GM21367 (cell line): ENCODE results near the gene PKP1.

Source experiments
- ATAC-seq: cut with Tn5 transposase; IDR thresholded peaks from one replicate; pipeline ENCODE4 v1.9.1; 2021; ENCODE audit not compliant: unreplicated experiment

Gene PKP1

DNA sequence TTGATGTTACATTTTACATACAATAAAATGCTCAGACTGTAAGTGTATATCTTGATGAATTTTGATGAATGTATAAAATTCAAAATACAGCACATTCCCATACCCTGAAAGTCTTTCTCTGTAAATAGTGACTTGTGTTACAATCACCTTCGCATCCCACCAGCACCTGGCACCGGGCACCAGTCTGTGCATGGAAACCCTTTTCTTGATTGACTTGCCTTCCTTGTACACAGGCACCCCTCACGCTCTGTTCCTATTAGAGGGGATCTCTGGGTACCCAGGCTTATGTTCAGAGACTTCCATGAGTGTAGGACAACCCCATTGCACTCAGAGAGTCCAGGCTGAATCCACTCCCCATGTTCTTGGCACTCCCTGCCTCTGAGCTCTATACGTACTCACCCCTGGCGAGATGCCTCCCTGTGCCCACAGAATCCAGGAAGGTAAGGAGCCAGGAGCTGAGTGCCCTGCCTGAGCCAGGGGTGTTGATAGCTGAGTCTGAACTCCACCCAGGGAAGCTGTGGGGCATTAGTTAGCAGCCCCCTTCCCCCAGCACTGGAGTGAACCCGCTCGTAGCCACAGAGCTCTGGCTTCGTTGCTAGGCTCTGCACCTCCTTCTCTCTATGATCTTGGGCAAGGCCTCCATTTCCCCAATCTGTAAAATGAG lies 22.5 kb upstream of the PKP1 start:
- no peak for ATAC-seq

DNA sequence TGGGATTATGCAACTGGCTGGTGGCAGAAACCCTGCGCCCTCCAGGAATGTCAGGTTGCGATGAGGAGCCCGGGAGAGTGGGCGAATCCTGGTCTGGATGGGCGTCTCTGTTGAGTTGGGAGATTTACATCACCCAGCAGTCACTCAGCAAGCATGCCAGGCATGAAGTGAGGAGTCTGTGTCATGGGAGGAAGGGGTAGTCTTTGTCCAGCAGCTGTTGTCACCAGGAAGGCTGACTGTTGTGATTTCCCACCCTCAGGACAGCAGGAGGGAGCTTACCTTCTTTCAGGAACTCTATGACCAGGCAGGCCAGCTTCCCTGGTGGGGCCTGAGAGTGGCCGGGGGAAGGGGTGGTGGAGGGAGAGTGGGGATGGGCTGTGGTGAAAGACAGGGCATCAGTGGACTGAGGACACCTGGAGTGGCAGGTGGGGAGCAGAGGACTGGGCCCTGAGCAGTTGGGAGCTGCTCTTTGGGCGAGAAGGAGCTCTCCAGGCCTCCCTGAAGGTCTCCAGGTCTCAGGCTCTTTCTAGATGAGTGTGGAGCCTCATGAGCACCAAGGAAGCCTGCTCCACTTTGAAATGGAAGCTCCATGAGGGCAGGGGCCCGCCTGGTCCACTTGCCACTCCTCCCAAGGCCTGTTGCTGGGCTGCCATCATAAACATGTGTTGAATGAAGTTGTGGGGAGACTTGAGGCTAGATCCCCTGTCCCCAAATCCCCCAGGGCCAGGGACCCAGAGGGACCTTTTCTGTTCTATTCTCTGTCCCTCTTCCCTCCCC lies 21.3 kb upstream of the PKP1 start:
- ATAC-seq, result no peak

DNA sequence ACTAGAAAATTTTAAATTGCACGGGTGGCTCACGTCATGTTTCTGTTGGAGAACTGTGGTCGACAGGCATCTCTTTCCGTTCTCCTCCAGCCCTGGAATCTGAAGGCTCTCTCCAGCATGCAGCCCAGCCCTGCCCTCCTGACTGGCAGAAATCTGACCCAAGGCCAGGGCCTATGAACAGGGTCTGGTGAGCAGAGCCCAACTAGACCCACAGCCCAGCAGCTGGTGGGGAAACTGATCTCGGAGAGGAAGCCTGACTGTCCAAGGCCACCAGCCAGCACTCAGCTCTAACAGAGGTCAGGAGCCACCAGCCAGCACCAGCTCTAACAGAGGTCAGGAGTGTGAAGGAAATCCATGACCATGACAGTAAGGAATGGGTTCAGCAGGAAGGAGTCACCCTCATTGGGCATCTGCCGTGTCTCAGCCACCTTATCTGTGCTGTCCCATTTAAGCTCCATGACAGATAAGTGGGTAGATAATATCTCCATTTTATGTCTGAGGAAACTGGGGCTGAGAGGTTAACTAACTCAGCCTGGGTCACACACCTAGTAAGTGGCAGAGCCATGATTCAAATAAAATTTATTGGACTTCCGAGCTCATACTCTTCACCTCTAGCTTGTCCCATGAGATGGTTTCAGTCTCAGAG lies 20.2 kb upstream of the PKP1 start:
- ATAC-seq, result no peak

DNA sequence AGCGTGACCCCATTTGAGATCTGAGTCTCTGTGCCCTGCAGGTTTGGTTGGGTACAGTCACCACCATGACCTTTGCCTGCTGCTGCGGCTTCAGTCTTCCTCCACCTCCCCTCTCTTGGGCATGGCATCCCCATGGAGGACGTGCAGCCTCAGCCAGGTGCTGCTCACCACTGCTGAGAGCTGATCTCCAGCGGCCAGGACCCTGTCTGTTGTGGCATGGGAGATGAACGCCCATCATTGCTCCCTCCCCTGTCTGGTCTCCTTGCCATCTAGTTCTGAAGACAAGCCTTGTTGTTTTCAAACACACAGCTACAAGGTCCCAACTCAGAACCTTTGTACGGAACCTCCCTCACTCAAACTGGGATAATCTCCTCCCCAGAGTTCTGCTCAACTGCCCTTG lies 19.2 kb upstream of the PKP1 start:
- no peak for ATAC-seq

DNA sequence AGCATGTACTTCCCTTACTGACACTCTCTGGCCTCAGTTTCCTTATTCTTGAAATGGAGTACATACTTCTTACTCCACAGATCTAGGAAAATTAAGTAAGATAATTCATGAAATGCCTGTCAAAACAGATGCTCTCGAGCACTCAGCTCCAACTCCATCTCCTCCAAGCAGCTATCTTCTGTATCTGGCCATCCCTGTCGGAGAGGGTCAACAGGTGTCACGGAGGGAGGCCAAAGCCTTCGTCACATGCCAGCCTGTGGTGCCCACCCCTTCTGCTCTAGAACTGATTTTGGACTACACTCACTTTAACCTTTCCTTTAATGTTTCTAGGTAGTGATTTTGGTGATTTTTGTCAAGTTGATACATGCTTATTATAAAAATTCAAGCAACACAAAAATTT lies 18.8 kb upstream of the PKP1 start:
- ATAC-seq, result no peak

DNA sequence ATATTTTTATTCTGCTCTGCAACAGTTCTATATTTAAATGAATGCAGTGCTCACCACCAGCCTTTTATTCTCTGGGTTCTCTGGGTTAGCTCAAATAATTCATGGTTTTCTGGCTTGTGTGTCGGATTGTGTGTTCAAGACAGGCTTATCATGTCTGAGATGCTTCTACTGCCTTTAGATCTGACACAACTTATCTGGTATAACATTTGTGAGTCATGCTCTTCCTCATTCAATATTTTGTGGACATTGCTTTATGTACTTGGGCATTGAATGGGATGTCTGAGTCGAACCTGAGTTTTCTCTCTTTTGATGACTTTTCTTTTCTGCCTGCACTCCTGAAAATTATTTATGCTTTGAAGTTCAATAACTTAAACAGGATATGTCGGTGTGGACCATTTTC lies 17.6 kb upstream of the PKP1 start:
- no peak for ATAC-seq

DNA sequence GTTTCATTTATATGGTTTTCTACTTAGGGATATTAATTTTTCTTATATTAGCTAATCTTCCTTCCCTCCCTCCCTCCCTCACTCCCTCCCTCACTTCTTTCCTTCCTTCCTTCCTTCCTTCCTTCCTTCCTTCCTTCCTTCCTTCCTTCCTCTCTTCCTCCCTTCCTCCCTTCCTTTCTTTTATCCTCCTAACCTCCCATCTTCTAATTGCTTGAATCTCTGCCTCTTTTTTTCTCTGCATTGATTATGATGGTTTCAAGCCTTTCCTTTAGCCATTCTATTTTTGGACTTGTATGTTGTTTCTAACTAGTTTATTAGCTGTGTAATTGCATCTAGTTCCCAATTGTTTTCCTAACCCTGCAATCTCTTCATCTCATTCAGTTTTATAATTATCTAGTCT lies 17.0 kb upstream of the PKP1 start:
- no peak for ATAC-seq

DNA sequence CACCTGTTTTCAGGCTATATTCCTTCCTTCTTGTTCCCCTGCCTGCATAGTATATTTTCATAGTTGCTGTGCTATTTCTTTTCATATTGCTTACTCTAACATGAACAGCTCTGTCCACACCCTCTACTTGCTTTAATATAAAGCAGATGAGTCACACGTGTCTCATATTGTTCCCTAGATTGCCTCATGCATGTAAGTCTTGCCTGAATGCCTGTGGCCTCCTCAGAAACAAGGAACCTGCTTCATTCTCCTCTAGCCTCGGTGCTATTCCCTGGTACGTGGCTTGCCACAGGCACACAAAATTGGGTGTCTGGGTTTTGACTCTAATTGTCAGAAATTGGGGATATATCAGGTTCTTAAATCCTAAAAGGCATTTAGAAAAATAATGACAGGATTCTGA lies 16.5 kb upstream of the PKP1 start:
- no peak for ATAC-seq

DNA sequence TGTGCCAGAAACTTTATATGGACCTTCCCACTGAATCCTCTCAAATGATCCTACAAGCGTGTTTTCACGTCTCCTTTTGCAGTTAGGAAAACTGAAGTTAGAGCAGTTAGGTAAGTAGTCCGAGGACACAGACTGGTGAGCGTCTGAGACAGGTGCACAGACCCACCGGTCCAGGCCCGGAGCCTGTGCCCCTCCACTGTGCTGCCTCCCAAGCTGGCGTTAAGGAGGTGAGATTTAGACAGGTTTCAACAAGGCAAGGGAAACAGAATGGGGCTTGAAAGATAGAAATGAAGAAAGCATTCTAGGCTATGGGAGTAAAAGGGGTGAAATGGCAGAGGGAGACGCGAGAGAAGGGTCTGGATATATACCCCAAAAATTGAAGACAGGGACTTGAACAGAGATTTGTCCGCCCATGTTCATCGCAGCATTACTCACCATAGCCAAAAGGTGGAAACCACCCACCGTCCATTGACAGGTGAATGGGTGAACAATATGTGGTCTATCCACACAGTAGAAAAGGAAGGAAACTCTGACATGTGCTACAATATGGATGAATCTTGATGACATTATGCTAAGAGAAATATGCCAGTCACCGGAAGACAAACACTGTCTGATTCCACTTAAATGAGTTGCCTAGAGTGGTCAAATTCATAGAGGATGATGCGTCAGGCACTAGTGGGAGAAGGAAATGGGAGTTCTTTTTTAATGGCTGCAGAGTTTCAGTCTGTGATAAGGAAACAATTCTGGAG lies 15.7 kb upstream of the PKP1 start:
- no peak for ATAC-seq

DNA sequence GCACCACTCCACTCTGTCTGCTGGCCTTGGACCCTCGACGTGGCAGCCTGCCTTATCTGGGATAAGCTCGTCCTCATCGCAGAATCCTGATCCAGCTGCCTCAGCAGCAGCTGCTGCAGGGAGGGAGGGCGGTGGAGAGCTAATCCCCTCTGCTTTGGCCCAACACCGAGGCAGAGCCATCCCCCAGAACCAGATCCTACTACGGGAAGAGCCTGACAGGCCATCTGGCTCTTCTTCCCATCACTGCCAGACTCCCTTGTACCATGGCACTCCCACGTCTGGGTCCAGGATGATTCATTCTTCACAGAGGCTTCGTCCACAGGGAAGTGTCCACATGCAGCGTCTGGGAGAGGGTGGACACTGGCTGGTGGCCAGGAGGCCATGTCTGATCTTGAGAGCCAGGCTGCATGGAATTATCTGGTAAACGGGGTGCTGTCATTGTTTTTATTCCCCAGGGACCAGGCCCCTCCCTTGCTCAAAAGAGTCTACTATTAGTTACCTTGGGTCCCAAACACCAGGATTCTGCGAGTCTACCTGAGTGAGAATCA lies 14.6 kb upstream of the PKP1 start:
- ATAC-seq, result no peak

DNA sequence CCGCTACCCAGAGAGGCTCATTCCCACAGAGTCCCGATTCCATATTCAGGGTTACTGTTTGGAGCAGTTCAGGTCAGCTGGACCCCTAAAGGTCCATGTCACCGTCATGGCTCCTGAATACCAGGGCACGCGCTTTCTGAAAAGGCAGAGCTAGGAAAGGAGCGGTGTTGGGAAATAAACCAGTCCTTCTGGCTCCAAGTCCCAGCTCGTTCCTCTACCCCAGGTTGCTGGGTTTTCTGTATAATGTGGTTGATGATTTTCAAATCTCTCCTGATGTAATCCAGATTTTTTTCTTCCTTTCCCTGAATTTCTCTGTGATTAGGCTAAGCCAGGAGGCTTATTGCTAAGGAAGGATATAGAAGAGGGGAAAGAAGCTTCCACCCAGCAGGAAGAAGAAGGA lies 14.0 kb upstream of the PKP1 start:
- no peak for ATAC-seq

DNA sequence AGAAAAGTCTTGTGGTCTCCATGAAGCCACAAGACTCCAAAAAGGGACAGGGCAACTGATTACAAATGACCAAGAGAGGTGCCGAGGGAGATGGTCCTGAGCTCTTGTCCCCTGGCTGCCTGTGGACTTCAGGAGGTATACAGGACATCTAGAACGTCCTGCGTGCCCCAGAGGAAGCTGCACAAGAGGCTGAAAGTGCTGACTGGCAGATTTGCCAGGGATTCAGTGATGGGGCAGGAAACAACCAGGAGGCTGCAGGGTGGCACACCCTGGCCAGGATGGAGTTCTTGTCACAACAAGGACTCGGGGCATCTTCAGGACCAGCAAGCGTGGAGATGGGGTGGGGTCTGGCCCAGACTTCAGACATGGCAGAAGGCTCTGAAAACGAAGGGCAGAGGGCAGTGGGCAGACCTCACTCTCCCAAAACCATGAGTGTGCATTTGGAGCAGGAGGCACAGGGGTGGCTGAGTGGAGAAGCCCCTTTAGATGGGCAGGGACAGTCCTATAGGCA lies 13.4 kb upstream of the PKP1 start:
- no peak for ATAC-seq

DNA sequence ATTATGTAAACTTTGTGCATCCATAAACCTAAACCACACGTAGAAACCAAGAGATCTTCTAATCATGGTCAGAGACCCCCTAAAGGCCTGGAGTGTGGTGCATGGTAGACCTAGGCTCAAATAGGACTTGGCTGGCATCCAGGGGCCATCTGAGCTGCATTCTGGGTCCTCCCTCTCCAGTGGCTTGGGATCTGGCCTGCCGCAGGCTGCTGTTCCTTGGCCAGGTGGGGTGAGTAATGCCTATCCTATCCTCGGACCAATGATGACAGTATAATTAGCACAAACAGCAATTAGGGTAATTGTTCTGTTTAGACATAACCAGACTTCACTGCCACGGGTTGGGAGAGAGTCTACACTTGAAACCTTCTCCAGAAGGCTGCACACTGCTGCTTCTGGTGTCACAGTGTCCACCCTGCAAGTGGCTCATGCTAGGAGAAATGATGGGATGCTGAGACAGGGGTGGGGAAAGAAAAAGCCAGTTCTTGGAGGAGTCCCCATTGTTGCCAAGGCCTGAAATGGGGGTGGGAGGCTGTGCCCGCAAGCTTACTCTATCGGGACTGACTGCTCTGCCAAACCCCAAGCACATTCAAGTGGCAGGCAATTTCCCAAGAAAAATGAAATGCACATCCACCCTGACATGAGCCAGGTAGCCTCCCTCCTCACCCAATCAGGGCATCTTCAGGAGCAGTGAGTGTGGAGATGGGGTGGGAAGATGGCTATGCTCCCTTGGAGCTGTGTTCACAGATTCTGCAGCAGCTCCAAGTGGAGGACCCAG lies 12.5 kb upstream of the PKP1 start:
- no peak for ATAC-seq

DNA sequence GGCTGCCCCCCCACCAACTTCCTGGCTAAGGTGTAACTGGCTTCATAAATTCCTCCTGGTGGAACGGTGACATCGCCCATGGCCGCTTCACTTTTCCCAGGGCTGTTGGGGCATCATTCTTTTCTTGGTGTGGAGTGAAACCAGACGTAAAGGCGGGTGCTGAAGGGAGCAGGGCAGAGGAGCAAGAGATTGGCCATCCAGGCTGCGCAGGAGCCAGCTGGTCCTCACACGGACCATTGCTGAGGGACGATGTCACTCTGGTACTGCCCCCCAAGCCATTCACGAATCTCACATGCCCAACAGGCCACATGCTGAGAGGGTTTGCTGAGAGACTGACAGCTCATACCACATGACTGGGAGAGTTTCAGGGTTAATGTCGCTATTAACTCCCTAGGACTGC lies 10.5 kb upstream of the PKP1 start:
- no peak for ATAC-seq

DNA sequence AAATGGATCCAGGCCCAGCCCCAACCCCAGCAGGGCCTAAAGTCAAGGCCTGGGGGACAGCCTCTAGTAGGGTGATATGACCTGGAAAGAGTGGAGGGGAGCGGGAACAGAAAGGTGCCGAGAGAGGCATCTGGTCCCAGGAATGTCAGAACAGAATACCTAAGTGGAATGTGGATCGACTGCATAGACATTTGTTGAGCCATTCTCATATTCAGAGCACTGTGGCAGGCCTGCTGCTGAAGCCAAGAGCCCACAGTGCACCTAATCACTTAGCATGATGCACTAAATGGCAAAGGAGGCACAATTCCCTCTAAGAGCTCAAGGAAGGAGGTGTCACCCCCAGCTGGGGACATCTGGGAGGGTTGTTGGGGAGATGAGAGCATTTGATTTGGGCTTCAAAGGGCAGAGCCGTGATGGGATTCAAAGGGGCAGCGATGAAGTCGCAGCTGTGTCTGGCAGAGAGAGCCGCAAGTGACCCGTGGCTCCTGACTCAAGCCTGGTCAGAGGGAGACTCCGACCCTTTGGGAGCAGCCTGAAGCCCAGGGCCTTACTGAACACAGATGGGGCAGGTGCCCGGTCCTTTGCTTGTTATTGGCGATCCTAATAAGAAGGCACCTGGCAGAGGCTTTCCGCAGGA lies 8.6 kb upstream of the PKP1 start:
- ATAC-seq, result no peak

DNA sequence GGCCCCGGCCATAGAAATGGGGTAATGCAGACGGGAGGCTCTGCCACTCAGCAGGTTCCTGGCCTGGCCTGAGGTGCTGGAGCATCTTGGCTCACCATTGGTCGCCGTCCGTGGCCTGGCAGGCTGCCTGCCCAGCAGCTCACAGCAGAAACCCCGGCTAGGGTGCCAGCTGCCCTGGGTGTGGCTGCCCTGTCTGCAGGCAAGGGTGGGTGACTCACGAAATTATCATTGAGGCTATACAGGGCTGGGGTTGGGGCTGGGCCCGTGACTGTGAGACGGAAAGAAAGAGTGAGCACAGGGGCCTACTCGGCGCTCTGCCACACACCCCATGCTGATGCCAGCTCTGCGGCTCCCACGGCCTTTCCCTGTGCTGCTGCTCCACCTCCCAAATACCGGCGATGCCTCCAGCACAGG lies 8.0 kb upstream of the PKP1 start:
- ATAC-seq, result no peak

DNA sequence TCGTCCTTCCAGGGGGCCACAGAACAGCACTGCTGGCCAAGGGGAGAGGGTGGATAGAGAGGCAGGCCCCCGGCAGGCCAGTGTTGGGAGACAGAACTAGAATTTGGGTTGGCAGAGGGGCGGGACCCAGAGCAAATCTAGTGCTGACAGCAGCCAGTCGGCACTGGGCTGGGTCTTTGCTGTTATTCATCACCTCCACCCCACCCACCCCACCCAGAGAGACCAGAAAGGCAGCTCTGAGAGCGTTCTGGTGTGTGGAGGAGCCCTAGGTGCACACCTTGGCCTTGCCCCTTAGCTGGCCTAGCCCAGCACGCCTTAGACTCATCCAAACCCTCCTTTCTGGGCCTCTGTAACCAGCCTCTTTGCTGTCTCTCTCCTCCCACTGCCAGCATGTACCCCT lies 6.4 kb upstream of the PKP1 start:
- no peak for ATAC-seq

DNA sequence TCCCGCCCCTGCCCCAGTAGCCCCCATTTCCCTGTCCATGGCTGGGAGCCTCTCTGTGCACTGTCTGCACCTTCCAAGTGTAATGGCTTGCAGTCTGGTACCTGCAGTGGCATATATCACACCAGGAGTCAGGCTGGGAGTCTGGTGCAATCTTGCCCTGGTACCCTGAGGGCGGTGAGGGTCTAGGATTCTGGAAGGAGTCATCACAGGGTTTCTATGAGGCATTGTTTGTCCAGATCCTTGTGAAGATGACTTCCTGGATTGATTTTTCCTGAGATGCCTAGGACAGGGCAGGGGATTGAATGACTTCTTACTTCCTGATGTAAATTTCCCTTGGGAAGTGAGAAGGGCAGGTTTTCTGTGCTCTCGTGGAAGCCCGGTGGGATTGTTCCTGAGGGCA lies 5.9 kb upstream of the PKP1 start:
- ATAC-seq, result no peak

DNA sequence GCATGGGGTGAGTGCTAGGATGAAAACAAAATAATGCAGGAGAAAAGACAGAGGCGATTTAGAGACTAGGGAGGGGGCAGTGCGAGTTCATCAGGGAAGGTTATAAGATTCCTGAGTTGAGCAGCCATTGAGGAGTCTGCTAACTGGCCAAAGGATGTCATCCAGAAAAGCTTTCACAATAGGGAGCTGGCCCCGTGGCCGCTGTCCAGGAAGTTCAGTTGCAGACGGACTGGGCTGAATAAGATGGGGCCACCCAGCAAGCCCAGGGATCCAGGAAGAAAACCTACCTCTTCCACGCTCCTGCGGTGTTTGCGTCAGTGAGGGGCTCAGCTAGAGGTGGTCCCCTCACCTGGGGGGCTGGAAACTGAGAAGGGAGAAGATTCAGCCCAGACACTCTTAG lies 4.0 kb upstream of the PKP1 start:
- no peak for ATAC-seq

DNA sequence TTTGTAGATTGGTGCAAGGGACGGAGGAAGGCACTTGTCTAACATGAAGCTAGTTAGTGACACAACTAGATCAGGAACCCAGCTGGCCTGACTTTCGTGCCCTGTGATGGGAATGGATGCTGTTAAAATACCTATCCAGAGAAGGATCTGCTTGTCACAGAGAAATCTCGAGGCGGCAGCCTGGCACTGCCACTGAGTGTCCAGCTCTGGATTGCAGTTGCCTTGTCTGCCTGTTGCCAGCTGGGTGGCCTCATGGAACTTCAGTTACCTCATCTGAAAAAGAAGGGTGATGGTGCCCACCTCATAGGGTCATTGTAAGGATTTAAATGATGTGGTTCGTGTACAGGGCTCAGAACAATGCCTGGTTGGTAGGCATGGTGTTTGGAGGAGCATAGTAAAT lies 2.4 kb upstream of the PKP1 start:
- no peak for ATAC-seq
